HL-60/S4 treated with retinoic acid at 250 ng/mL for 4 days and 3 days (cell line): ENCODE results near the gene CEBPG.

Experiments
- in situ Hi-C: fragments of 300-500 bp; cut with MboI; formaldehyde crosslinking; loops from 2 replicates; pipeline ENCODE4 v1.7.0; 2022; ENCODE audit warnings: low sequenced_read_pairs

Gene CEBPG

GRCh38 chr19:33394006-33394722 is 20.7 kb downstream of the CEBPG start:
- in situ Hi-C loops, result no loop called here

GRCh38 chr19:33394723-33395560 is 21.4 kb downstream of the CEBPG start:
- in situ Hi-C loops, result no loop called here

GRCh38 chr19:33395561-33396550 is 22.3 kb downstream of the CEBPG start:
- in situ Hi-C loops, result no loop called here

- in situ Hi-C loops, result no loop called here
These were observed 23.4 kb downstream of the CEBPG start for GRCh38 chr19:33396701-33397535.

GRCh38 chr19:33397536-33398360 is 24.2 kb downstream of the CEBPG start:
- in situ Hi-C loops, result no loop called here

- in situ Hi-C loops, result no loop called here
These were observed 25.0 kb downstream of the CEBPG start for GRCh38 chr19:33398361-33399060.

GRCh38 chr19:33399081-33399744 is 25.7 kb downstream of the CEBPG start:
- in situ Hi-C loops, result no loop called here

GRCh38 chr19:33399745-33400681 is 26.5 kb downstream of the CEBPG start:
- in situ Hi-C loops, result loop anchor here (5.0 to 25.0 kb wide), 2 partner anchors 153 to 263 kb away; partner anchors contain the start of gene WDR88

- in situ Hi-C loops, result loop anchor here (5.0 to 25.0 kb wide), 2 partner anchors 154 to 264 kb away; partner anchors contain the start of gene WDR88
These were observed 27.6 kb downstream of the CEBPG start for GRCh38 chr19:33400856-33401682.

- in situ Hi-C loops, result loop anchor here (5.0 to 25.0 kb wide), 2 partner anchors 155 to 265 kb away; partner anchors contain the start of gene WDR88
These were observed 28.3 kb downstream of the CEBPG start for GRCh38 chr19:33401683-33402420.

- in situ Hi-C loops, result loop anchor here (5.0 to 25.0 kb wide), 2 partner anchors 155 to 265 kb away; partner anchors contain the start of gene WDR88
These were observed 29.1 kb downstream of the CEBPG start for GRCh38 chr19:33402421-33403220.

GRCh38 chr19:33403221-33403972 is 29.9 kb downstream of the CEBPG start:
- in situ Hi-C loops, result loop anchor here (5.0 to 25.0 kb wide), 2 partner anchors 156 to 266 kb away; partner anchors contain the start of gene WDR88

- in situ Hi-C loops, result loop anchor here (5.0 to 25.0 kb wide), 2 partner anchors 157 to 267 kb away; partner anchors contain the start of gene WDR88
These were observed 30.4 kb downstream of the CEBPG start for GRCh38 chr19:33403973-33404304.
